Cerebellar nuclear complex (tissue), 1 donor: ENCODE data around the gene MILR1.

Experiments
- DNase-seq, 2 experiments: peaks; one replicate each; lab custom pipeline; 2025; lab: John Stamatoyannopoulos, UW

Gene MILR1

DNA sequence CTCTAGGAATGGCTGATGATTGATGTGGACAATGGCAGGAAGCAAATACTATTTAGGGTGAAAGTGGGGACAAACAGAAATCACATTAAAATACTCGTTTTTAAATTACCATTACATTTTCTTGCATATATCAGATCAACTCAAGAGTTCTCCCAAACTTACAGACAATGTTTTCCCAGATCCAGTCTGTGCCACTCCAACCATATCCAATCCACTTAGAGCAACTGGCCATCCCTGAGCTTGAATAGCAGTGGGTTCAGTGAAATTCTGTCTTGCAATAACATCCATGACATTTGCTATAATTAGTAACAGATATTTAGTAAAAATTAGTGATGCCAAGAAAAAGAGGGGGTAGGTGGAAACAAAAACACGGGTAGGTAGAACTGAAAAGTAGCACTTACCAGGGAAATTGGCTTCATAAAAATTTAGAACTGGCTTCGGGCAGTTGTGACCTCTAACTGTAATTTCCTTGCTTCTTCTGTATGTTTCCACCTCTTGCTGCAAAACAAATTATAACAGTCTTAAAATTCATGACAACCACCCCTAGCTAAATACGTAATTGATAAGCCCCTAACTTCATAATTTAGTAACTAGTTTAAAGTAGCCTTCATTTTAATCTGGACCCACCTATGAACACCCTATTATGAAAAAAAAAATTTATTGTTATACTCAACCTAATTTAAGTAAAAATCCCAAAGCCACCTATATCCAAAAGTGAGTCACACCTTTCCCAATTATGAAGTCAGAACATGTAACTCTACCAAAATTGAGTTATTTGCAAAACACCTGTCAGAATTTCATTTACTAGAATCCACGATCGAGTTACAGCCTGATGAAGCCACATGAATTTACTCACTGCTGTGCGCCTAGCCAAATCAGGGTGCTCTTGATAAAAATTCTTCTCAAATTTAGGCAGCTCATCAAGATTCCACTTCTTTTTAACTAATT, 55.2 kb downstream of the MILR1 start:
- no peak for DNase-seq

DNA sequence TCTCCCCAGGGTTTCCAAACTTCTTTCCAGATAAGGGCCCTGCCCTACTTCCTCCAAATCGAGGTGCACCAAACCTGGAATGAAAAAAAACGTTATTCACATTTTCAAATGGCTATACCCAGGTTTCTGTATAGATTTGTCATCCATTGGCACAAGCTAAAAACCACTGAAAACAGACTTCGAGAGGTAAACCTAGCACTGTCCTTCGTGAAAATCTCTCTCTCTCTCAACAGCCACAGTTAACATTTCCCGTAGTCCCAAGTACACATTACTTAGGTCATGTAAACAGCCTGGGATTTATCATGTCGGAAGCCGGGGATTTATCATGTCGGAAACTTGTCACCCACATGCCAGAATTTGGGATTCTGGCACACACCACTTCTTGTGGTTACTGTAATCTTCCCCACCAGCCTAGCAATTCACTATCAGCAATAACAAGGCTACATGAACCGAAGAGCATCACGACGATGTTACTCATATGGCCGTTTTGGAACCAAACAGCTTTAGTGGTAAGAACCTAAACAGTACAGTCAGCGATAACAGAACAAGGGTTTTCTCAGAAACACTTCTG, 55.9 kb downstream of the MILR1 start:
- DNase-seq = no peak

DNA sequence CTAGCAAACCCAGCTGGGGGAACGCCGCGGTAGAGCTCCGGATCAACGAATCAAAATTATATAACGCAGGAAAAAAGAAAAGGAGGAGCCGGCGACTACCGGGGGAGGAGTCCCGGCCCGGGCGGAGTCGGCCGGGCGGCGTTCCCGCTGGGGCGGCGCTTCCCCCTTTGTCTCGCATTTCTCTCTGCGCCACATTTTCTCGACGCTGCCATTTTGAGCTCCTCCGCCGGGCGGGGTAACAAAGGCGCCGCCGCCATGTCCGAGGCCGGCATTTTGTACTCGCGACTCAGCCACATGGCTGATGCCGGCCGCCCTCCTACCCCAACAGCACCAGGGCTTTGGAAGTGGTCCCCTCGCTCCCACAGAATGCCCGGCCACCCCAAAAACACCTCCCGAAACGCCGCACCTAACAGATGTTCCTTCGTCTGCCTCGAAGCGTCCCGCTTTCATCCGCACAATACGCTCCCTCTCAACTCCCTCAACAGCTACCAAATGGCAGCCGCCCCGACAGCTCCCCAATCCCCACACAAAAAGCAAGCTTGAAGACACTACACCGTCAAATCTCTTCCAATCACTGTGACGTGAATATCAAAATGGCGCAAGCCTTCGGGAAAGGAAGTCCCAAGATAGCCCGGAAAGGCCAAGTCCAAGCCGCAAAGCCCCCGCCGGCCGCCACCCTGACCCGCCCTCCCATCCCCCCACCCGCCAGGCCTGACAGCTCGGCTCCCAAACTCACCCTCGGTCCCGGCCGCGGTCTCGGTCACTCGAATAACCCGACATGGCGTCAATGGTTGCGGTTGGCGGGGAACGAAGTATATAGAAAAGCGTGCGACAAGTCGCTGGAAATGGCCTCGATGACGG, 56.7 kb downstream of the MILR1 start:
- DNase-seq = peak; percentile 28 to 48

DNA sequence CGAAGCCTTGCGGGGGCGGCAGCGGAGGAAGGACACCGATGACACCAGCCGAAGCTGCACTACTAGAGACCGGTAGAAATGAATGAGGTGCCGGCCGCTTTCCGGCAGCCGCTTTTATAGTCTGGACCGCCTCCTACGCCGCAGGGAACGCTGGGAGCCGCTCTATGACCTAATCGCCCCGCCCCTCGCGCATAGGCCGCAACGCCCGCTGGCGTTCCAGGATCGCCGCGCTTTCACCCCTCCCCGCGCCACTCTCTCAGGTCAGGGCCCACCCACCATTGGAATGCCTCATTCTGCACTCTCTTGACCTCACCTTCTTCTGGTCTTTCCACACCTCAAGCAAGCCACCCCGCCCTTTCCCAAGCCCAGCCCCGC, 57.3 kb downstream of the MILR1 start, which contains the start of gene DDX5:
DDX5 (minus strand) TSS at position 89 of the 375 bp plus-strand sequence. CDS start 170 bp downstream, outside the sequence.
- peak; percentile 74 to 91 for DNase-seq

DNA sequence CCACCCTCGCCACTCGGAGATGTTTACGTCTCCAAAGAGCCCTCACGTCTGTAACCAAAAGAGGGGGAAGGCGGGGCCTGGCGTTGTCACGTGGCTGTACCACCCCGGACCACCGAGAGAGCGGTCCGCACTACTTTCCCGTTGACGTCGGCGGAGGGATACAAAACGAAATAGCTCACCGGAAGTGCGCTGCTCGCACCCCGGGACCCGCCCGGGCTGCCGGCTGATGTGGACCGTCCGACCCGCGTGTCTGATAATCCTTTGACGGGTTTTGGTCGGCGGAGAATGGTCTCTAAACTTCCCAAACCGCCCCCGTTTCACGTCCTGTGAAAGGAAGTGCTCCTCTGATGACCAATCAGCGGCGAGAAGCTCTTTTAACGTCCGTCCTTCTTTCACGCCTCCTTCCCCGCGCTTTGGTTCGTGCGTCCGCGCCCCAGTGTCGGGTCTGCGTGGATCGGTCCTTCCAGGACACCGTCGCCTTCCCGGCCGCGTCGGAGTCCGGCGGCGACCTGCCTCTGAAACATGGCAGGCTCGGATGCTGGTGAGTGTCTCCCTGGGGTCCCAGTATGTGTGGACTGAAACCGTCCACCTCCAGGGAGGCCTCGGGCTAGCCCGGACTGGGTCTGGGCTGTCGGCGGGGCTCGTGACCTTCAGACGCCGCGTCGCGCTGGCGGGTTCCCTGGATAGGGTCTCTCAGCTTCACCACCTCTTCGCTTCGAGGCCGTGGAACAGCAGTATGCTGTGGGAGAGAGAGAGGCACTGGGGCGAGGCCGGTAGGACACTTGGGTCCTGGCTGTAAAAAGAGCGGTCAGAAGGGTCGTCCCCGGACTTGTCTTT, 57.9 kb downstream of the MILR1 start, which contains the start of gene CEP95:
CEP95 (plus strand) TSS at position 402 of the 837 bp plus-strand sequence; CDS start at position 523, 121 bp downstream.
- peak; percentile 31 to 91 for DNase-seq

DNA sequence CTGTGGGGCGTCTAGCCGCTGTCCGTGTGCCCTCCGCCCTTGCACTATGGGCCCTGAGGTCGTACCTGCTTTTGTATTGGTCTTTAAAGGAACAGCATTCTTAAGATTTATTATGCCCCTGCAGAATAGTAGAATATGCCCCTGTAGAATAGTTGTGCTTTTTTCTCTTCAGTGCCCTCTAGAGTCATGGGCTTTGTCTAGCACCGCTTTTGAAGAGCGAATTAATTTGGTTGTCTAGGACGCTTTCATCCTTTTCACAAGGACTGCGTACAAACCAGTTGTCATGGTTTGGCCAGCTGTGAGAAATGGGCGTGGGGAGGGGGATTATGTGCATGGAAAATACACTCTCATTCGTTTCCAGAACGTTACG, 58.5 kb downstream of the MILR1 start:
- DNase-seq = no peak

DNA sequence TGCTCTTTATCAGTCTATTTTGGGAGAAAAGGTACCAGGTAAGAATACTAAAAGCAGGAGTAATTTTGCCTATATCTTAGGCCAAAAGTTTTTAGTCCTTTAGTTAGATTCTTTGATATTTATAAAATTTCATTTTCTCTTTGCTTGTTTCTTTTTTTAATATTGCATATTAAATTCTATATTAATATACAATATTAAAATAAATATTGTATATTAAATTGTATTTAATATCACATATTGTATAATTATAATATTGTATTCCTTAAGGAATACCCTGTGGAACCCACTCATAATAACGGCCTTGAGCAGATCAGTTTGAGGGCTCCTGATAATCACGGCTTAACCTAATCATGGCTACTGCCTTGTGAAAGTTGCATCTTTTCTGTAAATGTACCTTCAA, 59.8 kb downstream of the MILR1 start:
- no peak for DNase-seq

DNA sequence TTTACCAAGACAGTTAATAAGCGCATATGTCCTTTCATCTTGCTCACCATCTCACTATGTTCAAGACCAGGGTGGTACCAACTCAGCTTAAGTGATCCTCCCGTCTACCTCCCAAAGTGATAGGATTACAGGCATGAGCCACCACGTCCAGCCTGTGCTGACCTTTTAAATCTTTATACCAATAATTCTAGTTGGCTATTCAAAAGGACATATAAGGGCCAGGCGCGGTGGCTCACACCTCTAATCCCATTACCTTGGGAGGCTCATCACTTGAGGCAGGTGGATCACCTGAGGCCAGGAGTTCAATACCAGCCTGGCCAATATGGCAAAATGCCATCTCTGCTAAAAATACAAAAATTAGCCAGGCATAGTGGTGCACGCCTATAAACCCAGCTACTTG, 60.3 kb downstream of the MILR1 start:
- no peak for DNase-seq

DNA sequence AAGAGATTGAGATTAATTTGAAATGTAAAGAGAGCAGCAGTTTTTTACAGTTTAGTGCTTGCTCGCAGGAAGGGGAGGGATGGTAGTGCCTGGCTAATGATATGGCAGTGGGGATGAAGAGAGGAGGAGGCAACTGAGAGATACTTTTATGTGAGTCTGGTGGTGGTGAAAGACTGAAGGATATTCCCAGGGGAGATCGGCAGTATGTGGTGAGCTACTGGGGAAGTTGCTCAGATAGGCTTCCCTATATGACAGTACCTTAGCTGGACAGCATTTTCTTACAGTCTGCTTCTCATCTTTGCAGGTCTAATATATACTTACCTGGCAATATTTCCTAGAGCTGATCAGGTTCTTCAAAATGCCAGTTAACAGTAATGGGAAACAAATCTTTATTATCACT, 66.5 kb downstream of the MILR1 start:
- DNase-seq = no peak

DNA sequence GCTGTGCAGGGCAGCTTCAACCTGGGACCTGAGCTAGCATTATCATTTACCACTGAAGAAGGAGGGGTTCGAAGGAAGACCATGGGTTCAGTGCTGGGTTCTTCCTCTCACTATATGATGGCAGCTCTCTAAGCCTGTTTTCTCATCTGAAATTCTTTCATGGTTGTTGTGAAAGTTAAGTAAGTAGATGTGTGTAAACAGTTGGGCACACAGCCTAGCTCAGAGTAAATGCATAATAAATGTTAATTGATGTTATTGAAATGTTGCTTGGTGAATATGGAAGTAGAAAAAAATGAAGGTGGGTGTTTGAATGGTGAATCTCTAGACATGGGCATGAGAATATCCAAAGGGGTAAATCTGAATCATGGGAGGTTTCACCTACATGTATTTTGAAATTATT, 66.9 kb downstream of the MILR1 start:
- DNase-seq = no peak
